CD4-positive, alpha-beta T cell treated with Interleukin-17A for 4 hours (primary cell): ENCODE measurements around the gene LAT.
A peak's percentile ranks its signal among the peaks of the same experiment; 100 is the strongest.

ENCODE experiments used
- DNase-seq: peaks from one replicate; pipeline ENCODE4 v3.0.0-alpha.2; 2020; ENCODE audit warnings: mixed read lengths

The LAT gene

DNA sequence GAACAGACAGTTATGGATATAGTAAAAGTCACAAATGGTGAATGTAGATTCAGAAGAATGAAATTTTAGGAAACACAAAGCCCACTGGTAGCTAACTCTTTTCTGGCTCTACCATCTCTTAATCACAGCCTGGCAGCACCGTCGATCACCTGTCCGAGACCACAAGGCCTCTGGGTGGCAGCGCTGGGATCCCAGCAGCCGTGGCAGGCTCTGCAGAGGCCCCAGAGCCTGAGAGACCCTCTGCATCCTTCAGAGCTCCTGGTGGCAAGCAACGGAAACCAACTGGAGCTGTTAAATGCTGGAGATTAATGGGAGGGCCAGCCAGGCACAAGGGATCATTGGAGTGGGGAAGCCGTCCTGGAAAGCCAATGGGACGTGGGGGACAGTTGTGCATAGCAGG, 26.3 kb downstream of the LAT start:
- peak; percentile 46 for DNase-seq

DNA sequence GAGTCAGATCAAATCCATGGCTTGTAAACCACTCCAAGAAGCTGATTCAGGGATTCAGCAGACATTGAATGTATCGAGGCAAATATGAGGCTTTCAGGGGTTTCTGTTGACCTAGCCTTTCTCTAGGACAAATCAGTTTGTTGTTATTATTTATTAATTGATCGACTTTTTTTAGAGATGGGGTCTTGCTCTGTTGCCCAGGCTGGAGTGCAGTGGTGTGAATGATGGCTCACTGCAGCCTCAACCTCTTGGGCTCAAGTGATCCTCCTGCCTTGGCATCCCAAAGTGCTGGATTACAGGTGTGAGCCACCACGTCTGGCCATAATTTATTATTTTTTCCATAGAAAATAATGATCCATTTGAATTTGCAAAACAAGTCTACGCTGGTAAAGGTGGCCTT, 27.0 kb downstream of the LAT start:
- no peak for DNase-seq

DNA sequence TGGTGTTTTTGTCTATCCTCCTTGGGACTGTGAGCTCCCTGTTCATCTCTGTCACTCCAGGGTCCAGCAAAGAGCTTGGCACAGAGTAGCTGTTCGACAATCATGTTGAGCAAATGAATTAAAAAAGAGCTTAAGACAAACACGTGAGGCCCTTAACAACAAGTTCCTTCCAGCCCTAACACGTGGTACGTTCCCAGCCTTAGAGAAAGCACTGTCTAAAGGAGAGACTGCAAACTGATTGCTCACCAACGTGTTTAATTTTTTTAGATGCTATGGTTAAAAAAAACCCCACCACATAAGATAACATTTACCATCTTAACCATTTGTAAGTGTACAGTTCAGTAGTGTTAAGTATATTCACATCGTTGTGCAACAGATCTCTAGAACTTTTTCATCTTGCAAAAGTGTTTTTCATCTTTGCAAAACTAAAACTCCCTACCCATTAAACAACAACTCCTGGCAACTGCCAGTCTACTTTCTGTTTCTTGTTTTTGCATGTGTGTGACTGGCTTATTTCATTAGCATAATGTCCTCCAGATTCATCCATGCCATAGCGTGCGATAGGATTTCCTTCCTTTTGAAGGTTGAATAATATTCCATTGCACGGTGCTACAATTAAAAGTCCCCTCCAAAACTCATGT, 28.2 kb downstream of the LAT start:
- DNase-seq, result peak; percentile 64

DNA sequence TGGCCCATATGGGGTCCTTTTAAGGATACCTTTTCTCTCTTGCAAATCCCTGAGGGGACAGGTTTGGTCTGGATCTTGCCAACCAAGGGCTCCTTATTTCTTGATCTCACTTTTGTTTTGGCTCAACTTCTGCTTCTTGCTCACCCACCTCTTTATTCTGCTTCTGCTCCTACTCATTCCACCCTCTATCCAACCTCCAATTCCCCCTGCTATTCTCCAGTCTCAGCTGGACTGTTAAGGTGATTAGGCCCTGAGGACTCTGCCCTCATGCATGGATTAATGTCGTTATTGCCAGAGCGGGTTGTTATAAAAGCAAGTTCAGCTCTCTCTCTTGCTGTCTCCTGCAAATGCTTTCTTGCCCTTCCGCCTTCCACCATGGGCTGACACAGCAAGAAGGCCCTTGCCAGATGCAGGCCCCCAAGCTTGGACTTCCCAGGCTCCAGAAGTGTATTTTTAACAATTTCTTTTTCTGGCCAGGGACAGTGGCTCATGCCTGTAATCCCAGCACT, 29.8 kb downstream of the LAT start:
- no peak for DNase-seq

DNA sequence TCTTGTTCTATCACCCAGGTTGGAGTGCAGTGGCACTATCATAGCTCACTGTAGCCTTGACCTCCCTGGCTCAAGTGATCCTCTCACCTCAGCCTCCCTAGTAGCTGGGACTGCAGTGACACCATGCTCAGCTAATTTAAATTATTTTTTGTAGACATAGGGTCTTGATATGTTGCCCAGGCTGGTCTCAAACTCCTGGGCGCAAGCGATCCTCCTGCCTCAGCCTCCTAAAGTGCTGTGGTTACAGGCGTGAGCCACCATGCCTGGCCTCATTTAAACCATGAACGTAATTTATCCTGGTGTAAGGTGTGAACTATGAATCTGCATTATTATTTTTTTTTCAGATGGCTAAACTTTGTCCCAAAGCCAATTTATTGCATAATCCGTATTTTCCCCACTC, 37.3 kb downstream of the LAT start:
- DNase-seq, result no peak

DNA sequence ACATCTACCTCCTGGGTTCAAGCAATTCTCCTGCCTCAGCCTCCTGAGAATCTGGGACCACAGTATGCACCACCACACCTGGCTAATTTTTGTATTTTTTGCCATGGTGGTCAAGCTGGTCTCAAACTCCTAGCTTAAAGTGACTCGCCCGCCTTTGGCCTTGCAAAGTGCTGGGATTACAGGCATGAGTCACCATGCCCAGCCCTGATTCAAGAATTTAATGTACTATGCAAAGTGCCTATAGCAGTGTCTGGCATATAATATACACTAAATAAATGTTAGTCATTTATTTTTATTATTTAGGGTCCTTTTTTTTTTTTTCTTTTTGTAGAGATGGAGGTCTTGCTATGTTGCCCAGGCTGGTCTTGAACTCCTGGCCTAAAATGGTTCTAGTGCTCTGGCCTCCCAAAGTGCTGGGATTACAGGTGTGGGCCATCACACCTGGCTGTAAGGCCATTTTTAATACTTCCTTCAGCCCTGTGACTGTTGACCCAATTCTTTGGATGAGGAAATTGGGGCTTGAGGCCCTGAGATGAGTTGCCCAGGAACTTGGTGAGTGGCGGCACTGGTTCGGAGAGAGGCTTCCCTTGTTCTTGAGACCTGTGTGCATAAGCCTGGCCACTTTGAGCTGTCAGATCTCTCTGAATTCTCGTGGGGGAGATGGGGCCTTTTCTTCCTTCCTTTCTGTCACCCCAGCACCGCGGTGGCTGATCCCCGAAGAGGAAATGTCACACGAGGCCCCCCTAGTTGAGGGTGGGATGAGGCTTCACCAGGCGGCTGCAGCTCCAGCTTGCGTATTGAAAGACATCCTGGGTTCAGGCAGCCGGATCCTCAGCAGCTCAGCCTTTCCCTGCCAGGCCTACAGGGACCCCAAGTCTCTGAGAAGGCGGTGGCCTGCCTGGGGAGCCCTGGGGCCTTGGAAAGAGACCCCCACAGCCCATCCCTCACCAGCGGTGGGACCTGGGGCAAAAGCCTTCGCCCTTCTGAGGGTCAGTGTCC, 38.7 kb downstream of the LAT start:
- DNase-seq, result peak; percentile 65

DNA sequence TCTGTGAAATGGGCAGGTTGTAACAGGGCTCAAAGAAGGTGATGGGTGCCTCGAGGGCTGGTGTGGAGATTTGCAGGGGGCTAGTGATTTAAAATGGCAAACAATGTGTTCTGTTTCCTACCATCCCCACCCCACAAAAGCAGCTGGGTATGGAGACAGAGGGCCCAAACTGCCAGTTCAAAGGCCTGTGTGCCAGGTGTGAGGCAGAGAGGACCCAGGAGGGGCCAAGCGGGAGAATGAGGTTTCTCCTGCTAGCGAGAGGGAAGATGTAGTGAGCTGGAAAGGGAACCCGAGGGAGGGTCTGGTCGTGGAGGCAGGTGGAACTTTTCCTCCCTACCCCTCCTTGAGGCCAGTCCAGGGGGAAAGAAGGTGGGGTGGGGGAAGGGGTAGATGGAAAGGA, 39.4 kb downstream of the LAT start:
- DNase-seq, result peak; percentile 22

DNA sequence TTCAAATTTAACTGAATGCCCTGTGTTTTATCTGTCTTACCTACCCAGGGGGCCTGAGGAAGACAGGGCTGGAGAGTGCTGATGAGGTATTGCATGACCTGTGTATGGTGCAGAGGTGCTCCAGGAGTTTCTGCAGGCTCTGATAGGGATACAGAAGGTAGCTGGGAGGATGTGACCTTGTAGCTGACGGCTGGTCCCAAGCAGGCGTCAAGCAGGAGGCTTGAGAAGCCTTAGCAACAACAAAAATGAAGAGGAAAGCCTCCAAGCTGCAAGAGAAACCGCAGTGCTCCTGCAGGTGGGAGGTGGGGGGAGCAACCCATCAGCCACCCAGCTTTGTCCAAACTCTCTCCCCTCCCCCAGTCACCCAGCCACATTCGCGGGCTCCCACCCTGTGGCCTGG, 40.4 kb downstream of the LAT start:
- peak; percentile 71 for DNase-seq

DNA sequence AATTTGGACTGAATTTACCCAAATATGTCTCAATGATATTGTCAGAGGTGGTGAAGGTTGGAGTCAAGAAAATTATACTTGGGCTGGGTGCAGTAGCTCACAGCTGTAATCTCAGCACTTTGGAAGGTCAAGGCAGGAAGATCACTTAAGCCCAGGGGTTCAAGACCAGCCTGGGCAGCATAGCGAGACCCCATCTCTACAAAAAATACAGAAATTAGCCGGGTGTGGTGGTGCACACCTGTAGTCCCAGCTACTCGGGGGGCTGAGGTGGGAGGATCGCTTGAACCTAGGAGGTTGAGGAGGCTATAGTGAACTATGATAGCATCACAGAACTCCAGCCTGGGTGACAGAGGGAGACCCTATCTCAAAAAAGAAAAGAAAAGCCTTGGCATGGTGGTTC, 40.9 kb downstream of the LAT start:
- no peak for DNase-seq

DNA sequence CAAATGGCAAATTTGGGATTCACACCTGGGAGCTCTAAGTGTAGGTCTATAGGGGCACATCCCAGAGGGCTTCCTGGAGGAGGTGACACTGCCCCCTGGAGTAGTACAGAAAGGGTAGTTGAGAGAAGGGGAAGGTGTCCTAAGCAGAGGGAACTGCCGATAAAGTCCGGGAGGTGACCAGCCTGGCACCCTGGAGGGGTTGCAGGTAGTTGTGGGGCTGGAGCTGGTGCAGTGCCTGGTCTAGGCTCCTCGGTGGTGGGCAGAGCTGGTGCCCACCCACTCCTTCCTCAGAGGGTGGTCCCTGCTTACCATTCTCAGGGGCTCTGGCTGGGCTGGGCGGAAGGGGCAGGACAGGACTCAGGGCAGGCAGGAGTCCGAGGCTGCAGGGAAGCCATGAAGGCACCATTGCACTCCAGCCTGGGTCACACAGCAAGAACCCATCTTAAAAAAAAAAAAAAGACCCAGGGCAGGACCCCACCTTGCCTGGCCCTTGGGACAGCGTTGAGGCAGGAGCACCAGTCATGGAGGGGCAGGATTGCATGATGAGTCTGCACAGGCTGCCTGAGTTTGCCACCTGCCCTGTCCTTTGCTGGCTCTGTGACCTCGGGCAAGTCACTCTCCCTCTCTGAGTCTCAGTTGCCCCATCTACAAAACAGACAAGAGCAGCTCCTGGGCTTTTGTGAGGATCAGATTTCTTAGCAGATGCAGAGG, 43.8 kb downstream of the LAT start:
- no peak for DNase-seq

DNA sequence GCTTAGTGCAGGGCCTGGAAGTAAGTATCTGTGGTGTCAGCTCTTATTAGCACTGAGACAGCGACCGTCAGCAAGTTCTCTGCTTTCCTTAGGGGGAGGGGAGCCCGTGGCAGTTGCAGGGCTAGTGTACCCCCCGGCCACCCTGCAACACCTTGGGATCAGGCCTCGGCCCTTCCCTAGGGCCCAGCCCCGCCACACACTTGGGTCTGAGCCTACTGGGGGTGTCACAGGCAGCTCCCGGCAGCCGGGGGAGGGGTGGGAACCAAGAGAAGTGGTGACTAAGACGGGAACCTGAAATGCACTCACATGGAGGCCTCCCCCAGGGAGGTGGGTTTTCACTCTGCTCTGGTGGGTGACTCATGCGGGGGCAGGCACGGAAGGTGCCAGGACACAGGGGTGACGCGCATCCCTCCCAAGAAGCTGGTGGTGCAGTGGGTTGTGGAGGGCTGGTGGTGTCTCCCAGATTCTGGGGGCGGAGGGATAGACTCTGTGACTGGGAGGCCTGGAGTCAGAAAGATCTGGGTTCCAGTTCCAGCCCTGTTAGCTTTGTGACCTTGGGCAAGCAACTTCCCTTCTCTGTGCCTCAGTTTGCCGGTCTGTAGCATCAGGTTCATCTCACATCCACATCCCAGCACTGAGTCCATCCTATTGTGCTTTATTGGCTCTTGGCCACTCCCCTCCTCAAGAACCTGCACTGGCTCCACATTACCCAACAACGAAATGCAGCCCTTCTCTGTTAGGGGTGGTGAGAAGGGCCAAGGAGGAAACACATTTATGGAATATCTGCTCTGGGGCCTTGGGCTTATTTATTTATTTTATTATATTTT, 44.5 kb downstream of the LAT start:
- DNase-seq, result peak; percentile 92

DNA sequence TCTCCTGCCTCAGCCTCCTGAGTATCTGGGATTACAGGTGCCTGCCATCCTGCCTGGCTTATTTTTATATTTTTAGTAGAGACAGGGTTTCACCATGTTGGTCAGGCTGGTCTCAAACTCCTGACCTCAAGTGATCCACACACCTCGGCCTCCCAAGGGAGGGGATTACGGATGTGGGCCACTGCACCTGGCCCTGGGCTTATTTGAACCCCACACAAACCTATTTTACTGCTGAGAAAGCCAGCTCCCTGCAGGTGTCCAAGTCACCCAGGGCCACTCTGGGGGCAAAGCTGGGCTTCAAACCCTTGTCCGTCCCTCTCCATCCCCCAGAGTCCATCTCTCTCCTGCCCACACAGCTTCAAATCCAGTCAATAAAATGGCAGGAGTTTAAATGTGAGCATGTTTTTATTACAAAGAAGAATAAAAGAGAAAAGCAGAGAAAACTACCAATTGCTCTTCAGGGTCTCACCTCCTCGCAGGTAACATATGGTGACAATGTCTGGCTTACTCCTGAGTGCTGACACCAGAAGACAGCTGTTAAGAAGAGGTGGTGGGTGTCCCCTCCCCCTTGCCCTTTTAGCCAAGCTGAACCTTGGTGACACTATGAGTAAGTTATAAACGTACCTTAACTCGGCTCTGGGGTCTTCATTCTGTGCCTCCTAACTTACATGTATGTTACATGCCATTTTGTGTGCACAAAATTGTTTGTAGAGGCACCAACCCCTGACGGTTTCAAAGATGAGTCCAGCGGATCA, 45.4 kb downstream of the LAT start:
- peak; percentile 3 for DNase-seq
